Measurements from ENCODE around the gene KIF3C.
A peak's percentile ranks its signal among the peaks of the same experiment; 100 is the strongest.
"Not testable (repeated sequence)": the region's sequence is repeated elsewhere in the genome, so short reads cannot be mapped to it uniquely, and the experiment has no call there.

The KIF3C gene

GRCh38 chr2:25913696-25913973 lies 68.7 kb downstream of the KIF3C start:
- DNase-seq: not testable (repeated sequence)

GRCh38 chr2:25912851-25913695 lies 69.2 kb downstream of the KIF3C start:
- no peak for DNase-seq

GRCh38 chr2:25909574-25909973 lies 72.7 kb downstream of the KIF3C start:
- not testable (repeated sequence) for DNase-seq

- no peak for DNase-seq
These were observed 77.2 kb downstream of the KIF3C start for GRCh38 chr2:25905126-25905525.

- no peak for DNase-seq
These were observed 79.0 kb downstream of the KIF3C start for GRCh38 chr2:25903216-25903776.

- DNase-seq: no peak
These were observed 82.8 kb downstream of the KIF3C start for GRCh38 chr2:25899404-25899970.

- DNase-seq: no peak
These were observed 84.8 kb downstream of the KIF3C start for GRCh38 chr2:25897506-25897905.

- not testable (repeated sequence) for DNase-seq
These were observed 86.0 kb downstream of the KIF3C start for GRCh38 chr2:25896308-25896707.

GRCh38 chr2:25895610-25896009 lies 86.7 kb downstream of the KIF3C start:
- DNase-seq: no peak

GRCh38 chr2:25895018-25895417 lies 87.3 kb downstream of the KIF3C start:
- DNase-seq: no peak

GRCh38 chr2:25894135-25894830 lies 88.0 kb downstream of the KIF3C start:
- DNase-seq: no peak

- DNase-seq: no peak
These were observed 90.6 kb downstream of the KIF3C start for GRCh38 chr2:25891672-25892071.

- DNase-seq: no peak
These were observed 94.6 kb downstream of the KIF3C start for GRCh38 chr2:25887624-25888242.

GRCh38 chr2:25885933-25886332 lies 96.4 kb downstream of the KIF3C start:
- DNase-seq: no peak

GRCh38 chr2:25881764-25882163 lies 100.5 kb downstream of the KIF3C start:
- no peak for DNase-seq

GRCh38 chr2:25879133-25879730 lies 103.1 kb downstream of the KIF3C start:
- DNase-seq: no peak

GRCh38 chr2:25878361-25879132 lies 103.8 kb downstream of the KIF3C start, which contains the start of gene ASXL2:
TSS of gene ASXL2 (minus strand) at chr2:25878487. CDS start at chr2:25878222, 265 bp downstream.
- peak; percentile 90 for DNase-seq

- peak; percentile 36 for DNase-seq
These were observed 104.6 kb downstream of the KIF3C start for GRCh38 chr2:25877431-25878360.

All from effector CD8-positive, alpha-beta T cell (primary cell).